Colonic mucosa (tissue), 4 donors: ENCODE data around the gene SH3RF2. TPM values are rescaled to one million over a fixed set of nuclear protein-coding genes. Genes with fewer than 3 reads are reported as not detected.

ENCODE experiments used
- DNase-seq: peaks from one replicate; pipeline ENCODE4 v3.0.0-alpha.2; 2020
- H3K27ac ChIP-seq: fragments of 200-600 bp; one replicate; pipeline ENCODE4 v1.8.0; 2021
- H3K27me3 ChIP-seq: fragments of 200-600 bp; one replicate; pipeline ENCODE4 v1.8.0; 2021
- H3K36me3 ChIP-seq: fragments of 200-600 bp; one replicate; pipeline ENCODE4 v1.8.0; 2021
- H3K4me1 ChIP-seq: fragments of 200-600 bp; one replicate; pipeline ENCODE4 v1.8.0; 2021; ENCODE audit warnings: mild to moderate bottlenecking
- H3K4me3 ChIP-seq: fragments of 200-600 bp; one replicate; pipeline ENCODE4 v1.8.0; 2021
- H3K9ac ChIP-seq, 2 donors: one replicate each; pipeline ENCODE4 v1.7.0; 2013; ENCODE audit warnings: control low read depth in 2 of 2, low read depth in 2 of 2, low read length in 2 of 2
- H3K9me3 ChIP-seq: fragments of 200-600 bp; one replicate; pipeline ENCODE4 v1.8.0; 2021
- CTCF ChIP-seq: fragments of 200-600 bp; IDR thresholded peaks from one replicate; pipeline ENCODE4 v1.8.0; 2022; ENCODE audit warnings: antibody characterized with exemption, mild to moderate bottlenecking
- intact Hi-C: fragments of 100-400 bp; cut with DNase I; formaldehyde crosslinking; loops from one replicate; pipeline ENCODE4 v1.14.1; 2022
- total RNA-seq, 2 donors: library from RNA; stranded (reverse); fragmentation: NEBNext Ultra II Directional in 1 of 2; extraction: Animal tissue kit (Norgen Biotek cat#: 25700) in 1 of 2; gene quantifications; one replicate each; pipeline ENCODE4 v1.2.1, GENCODE V29; 2021
- donor health status: healthy.
- donor health status: DM: no; HTN: no; CAD: no.
- donor health status: DM: no; HTN: no; CAD: no.

SH3RF2 gene
- total RNA-seq, 2 donors from 2014 or later: 58.2 to 59.3 TPM

- no peaks in the 10 kb centered on the region for H3K36me3 ChIP-seq
- H3K9me3 ChIP-seq: no peaks in the 10 kb centered on the region
- no peaks in the 10 kb centered on the region for H3K4me1 ChIP-seq
- no peak overlapping the region for H3K27ac ChIP-seq
- no peak overlapping the region for H3K4me3 ChIP-seq
- no peak for TF ChIP-seq CTCF
- no peaks in the 10 kb centered on the region for H3K27me3 ChIP-seq
- DNase-seq: no peak
- intact Hi-C loops: no loop called here
- no peak overlapping the region for H3K9ac ChIP-seq
Observed at GRCh38 chr5:146078566-146078965, 142.2 kb downstream of the SH3RF2 start.

- Histone ChIP-seq H3K4me1 (no peaks in the 10 kb centered on the region), H3K9me3 (no peaks in the 10 kb centered on the region), H3K36me3 (no peaks in the 10 kb centered on the region), H3K4me3 (no peak overlapping the region), H3K27me3 (no peaks in the 10 kb centered on the region), H3K27ac (no peak overlapping the region), H3K9ac (no peak overlapping the region)
- TF ChIP-seq CTCF: no peak
- no peak for DNase-seq
- intact Hi-C loops: no loop called here
Observed at GRCh38 chr5:146079695-146080373, 143.5 kb downstream of the SH3RF2 start.

GRCh38 chr5:146081556-146081955 is 145.2 kb downstream of the SH3RF2 start:
- intact Hi-C loops: no loop called here
- Histone ChIP-seq H3K9ac (no peak overlapping the region), H3K27me3 (no peaks in the 10 kb centered on the region), H3K27ac (no peak overlapping the region), H3K9me3 (no peaks in the 10 kb centered on the region), H3K36me3 (no peaks in the 10 kb centered on the region), H3K4me3 (no peak overlapping the region), H3K4me1 (no peaks in the 10 kb centered on the region)
- no peak for DNase-seq
- TF ChIP-seq CTCF: no peak

GRCh38 chr5:146082798-146083197 is 146.4 kb downstream of the SH3RF2 start:
- no peak overlapping the region for H3K4me3 ChIP-seq
- intact Hi-C loops: no loop called here
- no peaks in the 10 kb centered on the region for H3K36me3 ChIP-seq
- H3K27ac ChIP-seq: no peak overlapping the region
- no peaks in the 10 kb centered on the region for H3K4me1 ChIP-seq
- TF ChIP-seq CTCF: no peak
- DNase-seq: no peak
- H3K9ac ChIP-seq: no peak overlapping the region
- H3K27me3 ChIP-seq: no peaks in the 10 kb centered on the region
- no peaks in the 10 kb centered on the region for H3K9me3 ChIP-seq

- Histone ChIP-seq H3K4me3 (no peak overlapping the region), H3K27me3 (no peaks in the 10 kb centered on the region), H3K4me1 (no peaks in the 10 kb centered on the region), H3K9ac (no peak overlapping the region), H3K9me3 (no peaks in the 10 kb centered on the region), H3K27ac (no peak overlapping the region), H3K36me3 (no peaks in the 10 kb centered on the region)
- no peak for DNase-seq
- intact Hi-C loops: no loop called here
- no peak for TF ChIP-seq CTCF
Observed at GRCh38 chr5:146084376-146084775, 148.0 kb downstream of the SH3RF2 start.
